ENCODE data around the gene TRIM62.
A peak's percentile ranks its signal among the peaks of the same experiment; 100 is the strongest.

Gene TRIM62

GRCh38 chr1:33151116-33151515 lies 30.7 kb downstream of the TRIM62 start:
- TF ChIP-seq Cebpa-rat (IDR thresholded peaks at IDR 0.05) = no peak

GRCh38 chr1:33150522-33150921 lies 31.3 kb downstream of the TRIM62 start:
- Histone ChIP-seq H3K4me2 (peak overlapping the region; percentile 90), H4K20me1 (no peaks in the 10 kb centered on the region), H3K9ac (peak overlapping the region; percentile 78), H3K4me1 (peaks cover 62% of the 10 kb centered on the region), H3K36me3 (peaks cover 28% of the 10 kb centered on the region), H3K9me3 (no peaks in the 10 kb centered on the region), H3K4me3 (no peak overlapping the region), H3K27me3 (no peaks in the 10 kb centered on the region), H3K27ac (peak overlapping the region; percentile 94)
- no peak for TF ChIP-seq Cebpa-rat (IDR thresholded peaks at IDR 0.05)

More at GRCh38 chr1:33151116-33151515, 30.7 kb downstream of the TRIM62 start:
- peak overlapping the region; percentile 78 for H3K9ac ChIP-seq
- peak overlapping the region; percentile 94 for H3K27ac ChIP-seq
- H3K4me1 ChIP-seq = peaks cover 63% of the 10 kb centered on the region
- peaks cover 22% of the 10 kb centered on the region for H3K36me3 ChIP-seq
- H4K20me1 ChIP-seq = no peaks in the 10 kb centered on the region
- H3K27me3 ChIP-seq = no peaks in the 10 kb centered on the region
- no peaks in the 10 kb centered on the region for H3K9me3 ChIP-seq
- H3K4me2 ChIP-seq = peak overlapping the region; percentile 90
- H3K4me3 ChIP-seq = peak overlapping the region; percentile 31; the same call in 1 of the 2 replicates

GRCh38 chr1:33149453-33150190 lies 32.2 kb downstream of the TRIM62 start:
- H3K4me1 ChIP-seq = peaks cover 54% of the 10 kb centered on the region
- no peak overlapping the region for H3K9ac ChIP-seq
- no peak for TF ChIP-seq Cebpa-rat (IDR thresholded peaks at IDR 0.05)
- H3K36me3 ChIP-seq = peaks cover 37% of the 10 kb centered on the region
- no peaks in the 10 kb centered on the region for H3K9me3 ChIP-seq
- H3K4me2 ChIP-seq = peak overlapping the region; percentile 90; the same call in 1 of the 2 replicates
- no peak overlapping the region for H3K4me3 ChIP-seq
- H3K27ac ChIP-seq = peak overlapping the region; percentile 94; the same call in 1 of the 2 replicates
- no peaks in the 10 kb centered on the region for H3K27me3 ChIP-seq
- H4K20me1 ChIP-seq = no peaks in the 10 kb centered on the region

GRCh38 chr1:33148615-33149014 lies 33.2 kb downstream of the TRIM62 start:
- Histone ChIP-seq H3K36me3 (peaks cover 42% of the 10 kb centered on the region), H3K4me3 (no peak overlapping the region), H3K9ac (no peak overlapping the region), H3K4me2 (no peak overlapping the region), H3K9me3 (no peaks in the 10 kb centered on the region), H3K4me1 (peaks cover 44% of the 10 kb centered on the region), H3K27me3 (no peaks in the 10 kb centered on the region), H4K20me1 (no peaks in the 10 kb centered on the region), H3K27ac (no peak overlapping the region)
- no peak for TF ChIP-seq Cebpa-rat (IDR thresholded peaks at IDR 0.05)

- H3K36me3 ChIP-seq = peaks cover 42% of the 10 kb centered on the region
- no peaks in the 10 kb centered on the region for H3K9me3 ChIP-seq
- no peak overlapping the region for H3K4me3 ChIP-seq
- H3K4me2 ChIP-seq = no peak overlapping the region
- no peak overlapping the region for H3K27ac ChIP-seq
- peaks cover 37% of the 10 kb centered on the region for H3K4me1 ChIP-seq
- no peak overlapping the region for H3K9ac ChIP-seq
- H4K20me1 ChIP-seq = no peaks in the 10 kb centered on the region
- H3K27me3 ChIP-seq = no peaks in the 10 kb centered on the region
- no peak for TF ChIP-seq Cebpa-rat (IDR thresholded peaks at IDR 0.05)
Measured at GRCh38 chr1:33147997-33148314, 33.9 kb downstream of the TRIM62 start.

- Histone ChIP-seq H3K4me1 (peaks cover 33% of the 10 kb centered on the region), H3K27ac (no peak overlapping the region), H4K20me1 (no peaks in the 10 kb centered on the region), H3K36me3 (peaks cover 42% of the 10 kb centered on the region), H3K9me3 (no peaks in the 10 kb centered on the region), H3K9ac (no peak overlapping the region), H3K4me3 (no peak overlapping the region), H3K4me2 (no peak overlapping the region), H3K27me3 (no peaks in the 10 kb centered on the region)
- TF ChIP-seq Cebpa-rat (IDR thresholded peaks at IDR 0.05) = no peak
Measured at GRCh38 chr1:33147275-33147996, 34.4 kb downstream of the TRIM62 start.

GRCh38 chr1:33146003-33146402 lies 35.8 kb downstream of the TRIM62 start:
- TF ChIP-seq Cebpa-rat (IDR thresholded peaks at IDR 0.05) = no peak
- Histone ChIP-seq H3K4me1 (peaks cover 23% of the 10 kb centered on the region), H3K36me3 (peaks cover 42% of the 10 kb centered on the region), H4K20me1 (no peaks in the 10 kb centered on the region), H3K9ac (no peak overlapping the region), H3K9me3 (no peaks in the 10 kb centered on the region), H3K27ac (no peak overlapping the region), H3K4me3 (no peak overlapping the region), H3K27me3 (no peaks in the 10 kb centered on the region), H3K4me2 (no peak overlapping the region)

- TF ChIP-seq Cebpa-rat (IDR thresholded peaks at IDR 0.05) = no peak
- Histone ChIP-seq H3K9ac (no peak overlapping the region), H3K27ac (no peak overlapping the region), H3K4me1 (peaks cover 27% of the 10 kb centered on the region), H3K27me3 (no peaks in the 10 kb centered on the region), H3K36me3 (peaks cover 39% of the 10 kb centered on the region), H3K9me3 (no peaks in the 10 kb centered on the region), H4K20me1 (no peaks in the 10 kb centered on the region), H3K4me2 (no peak overlapping the region), H3K4me3 (no peak overlapping the region)
Measured at GRCh38 chr1:33143698-33144097, 38.1 kb downstream of the TRIM62 start.

GRCh38 chr1:33143176-33143575 lies 38.7 kb downstream of the TRIM62 start:
- Histone ChIP-seq H4K20me1 (no peaks in the 10 kb centered on the region), H3K4me2 (no peak overlapping the region), H3K27me3 (no peaks in the 10 kb centered on the region), H3K9ac (no peak overlapping the region), H3K27ac (no peak overlapping the region), H3K4me3 (no peak overlapping the region), H3K4me1 (peaks cover 27% of the 10 kb centered on the region), H3K9me3 (no peaks in the 10 kb centered on the region), H3K36me3 (peaks cover 39% of the 10 kb centered on the region)
- TF ChIP-seq Cebpa-rat (IDR thresholded peaks at IDR 0.05) = no peak

- Histone ChIP-seq H3K4me2 (no peak overlapping the region), H3K36me3 (peaks cover 34% of the 10 kb centered on the region), H3K4me3 (no peak overlapping the region), H3K9ac (no peak overlapping the region), H3K27ac (no peak overlapping the region), H3K4me1 (peaks cover 29% of the 10 kb centered on the region), H4K20me1 (no peaks in the 10 kb centered on the region), H3K27me3 (no peaks in the 10 kb centered on the region), H3K9me3 (no peaks in the 10 kb centered on the region)
- no peak for TF ChIP-seq Cebpa-rat (IDR thresholded peaks at IDR 0.05)
Measured at GRCh38 chr1:33142483-33143064, 39.3 kb downstream of the TRIM62 start.
